HG02884 (cell line): ENCODE results near the gene TSNAXIP1.
"Not testable (repeated sequence)": the region's sequence is repeated elsewhere in the genome, so short reads cannot be mapped to it uniquely, and the experiment has no call there.

Experiments
- ATAC-seq: cut with Tn5 transposase; IDR thresholded peaks from one replicate; pipeline ENCODE4 v1.9.1; 2021; ENCODE audit warnings: mild to moderate bottlenecking, moderate library complexity; ENCODE audit not compliant: unreplicated experiment

Gene TSNAXIP1

GRCh38 chr16:67833030-67833414 is 26.3 kb downstream of the TSNAXIP1 start:
- ATAC-seq = no peak

- peak; percentile 96 for ATAC-seq
These were observed 26.9 kb downstream of the TSNAXIP1 start for GRCh38 chr16:67833415-67834241.

- ATAC-seq = no peak
These were observed 27.5 kb downstream of the TSNAXIP1 start for GRCh38 chr16:67834242-67834614.

GRCh38 chr16:67837190-67837589 is 30.5 kb downstream of the TSNAXIP1 start:
- not testable (repeated sequence) for ATAC-seq

GRCh38 chr16:67837811-67838210 is 31.1 kb downstream of the TSNAXIP1 start:
- no peak for ATAC-seq

- ATAC-seq = no peak
These were observed 34.6 kb downstream of the TSNAXIP1 start for GRCh38 chr16:67841198-67841815.

- ATAC-seq = peak; percentile 39
These were observed 35.3 kb downstream of the TSNAXIP1 start, which contains the start of gene THAP11 for GRCh38 chr16:67841816-67842508. TSS of gene THAP11 (plus strand) at chr16:67842320. CDS start at chr16:67842555, 235 bp downstream.

GRCh38 chr16:67842509-67843342 is 36.0 kb downstream of the TSNAXIP1 start:
- ATAC-seq = peak; percentile 11

GRCh38 chr16:67843343-67843765 is 36.7 kb downstream of the TSNAXIP1 start:
- ATAC-seq = no peak

GRCh38 chr16:67844497-67844896 is 37.8 kb downstream of the TSNAXIP1 start:
- no peak for ATAC-seq

GRCh38 chr16:67845291-67846062 is 38.8 kb downstream of the TSNAXIP1 start:
- ATAC-seq = no peak

- ATAC-seq = no peak
These were observed 39.3 kb downstream of the TSNAXIP1 start for GRCh38 chr16:67846063-67846319.

GRCh38 chr16:67846320-67847063 is 39.8 kb downstream of the TSNAXIP1 start, which contains the start of gene NUTF2:
TSS of gene NUTF2 (plus strand) at chr16:67846933. CDS start at chr16:67865131, 18,198 bp downstream.
- peak; percentile 55 for ATAC-seq

- peak; percentile 36 for ATAC-seq
These were observed 40.6 kb downstream of the TSNAXIP1 start, which contains the start of gene CENPT for GRCh38 chr16:67847064-67847861. TSS of gene CENPT (minus strand) at chr16:67847693. CDS start at chr16:67833859, 13,834 bp downstream.

GRCh38 chr16:67848118-67848517 is 41.4 kb downstream of the TSNAXIP1 start:
- ATAC-seq = no peak

GRCh38 chr16:67853670-67854069 is 47.0 kb downstream of the TSNAXIP1 start:
- ATAC-seq = no peak

GRCh38 chr16:67855789-67856188 is 49.1 kb downstream of the TSNAXIP1 start:
- ATAC-seq = no peak

- ATAC-seq = no peak
These were observed 50.3 kb downstream of the TSNAXIP1 start for GRCh38 chr16:67856927-67857546.
